SK-MEL-5 (cell line): Measurements from ENCODE around the gene VSX1. TPM values are rescaled to one million over a fixed set of nuclear protein-coding genes. Genes with fewer than 3 reads are reported as not detected.

ENCODE experiments used
- DNase-seq: peaks from one replicate; pipeline ENCODE4 v3.0.0-alpha.2; 2016; ENCODE audit warnings: low read depth, low spot score
- in situ Hi-C: cut with HindIII; loops from 2 replicates; pipeline ENCODE4 v1.10.0; 2016; ENCODE audit warnings: low sequenced_read_pairs, high pct_unique_total_duplicates, low pct_unique_long_range_greater_than_20kb
- total RNA-seq: library from RNA; depleted of rRNA; stranded (reverse); fragments of >200 nt; shearing (Covaris generic); gene quantifications from 2 replicates; pipeline ENCODE4 v1.2.3, GENCODE V29; 2014

The VSX1 gene
- total RNA-seq, 1 experiment from 2014 or later, result not detected

DNA sequence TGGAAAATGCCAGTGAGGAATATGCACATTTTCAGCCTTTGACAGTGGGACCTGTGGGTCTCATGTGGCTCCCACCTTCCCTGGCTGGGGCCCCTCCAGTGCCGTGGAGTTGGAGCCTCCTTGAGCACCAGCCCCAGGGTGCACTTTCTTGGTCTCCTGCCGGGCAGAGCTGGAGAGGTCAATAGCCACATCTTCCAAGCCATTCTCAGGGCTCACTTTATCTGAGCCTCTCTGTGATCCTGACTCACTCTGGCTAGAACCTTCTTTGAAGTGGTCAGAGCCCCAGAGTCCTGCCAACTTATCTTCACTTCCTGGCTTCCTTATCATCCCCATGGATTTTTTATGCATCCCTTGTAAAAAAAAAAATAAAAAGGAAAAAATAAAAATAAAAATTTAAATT, 5.7 kb downstream of the VSX1 start:
- no peak for DNase-seq
- in situ Hi-C loops, result no loop called here

DNA sequence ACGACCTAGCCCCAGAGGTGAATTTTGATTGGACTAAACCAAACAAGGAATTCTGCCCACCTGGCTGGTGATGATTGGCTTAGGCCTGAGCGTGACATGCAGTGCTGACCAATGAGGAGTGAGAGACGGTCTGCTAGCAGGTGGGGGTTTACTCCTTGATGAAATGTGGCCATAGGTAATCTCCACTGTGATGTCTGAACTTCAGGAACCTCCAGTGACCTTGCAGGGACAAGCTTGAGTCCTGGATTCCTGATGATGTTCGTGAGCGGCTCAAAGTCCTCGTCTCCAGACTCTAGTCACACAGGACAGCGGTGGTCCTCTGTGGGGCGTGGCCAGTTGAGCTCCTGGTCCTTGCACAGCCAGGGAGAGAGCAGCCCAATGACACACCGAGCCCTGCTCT, 8.4 kb downstream of the VSX1 start:
- in situ Hi-C loops, result no loop called here
- no peak for DNase-seq

DNA sequence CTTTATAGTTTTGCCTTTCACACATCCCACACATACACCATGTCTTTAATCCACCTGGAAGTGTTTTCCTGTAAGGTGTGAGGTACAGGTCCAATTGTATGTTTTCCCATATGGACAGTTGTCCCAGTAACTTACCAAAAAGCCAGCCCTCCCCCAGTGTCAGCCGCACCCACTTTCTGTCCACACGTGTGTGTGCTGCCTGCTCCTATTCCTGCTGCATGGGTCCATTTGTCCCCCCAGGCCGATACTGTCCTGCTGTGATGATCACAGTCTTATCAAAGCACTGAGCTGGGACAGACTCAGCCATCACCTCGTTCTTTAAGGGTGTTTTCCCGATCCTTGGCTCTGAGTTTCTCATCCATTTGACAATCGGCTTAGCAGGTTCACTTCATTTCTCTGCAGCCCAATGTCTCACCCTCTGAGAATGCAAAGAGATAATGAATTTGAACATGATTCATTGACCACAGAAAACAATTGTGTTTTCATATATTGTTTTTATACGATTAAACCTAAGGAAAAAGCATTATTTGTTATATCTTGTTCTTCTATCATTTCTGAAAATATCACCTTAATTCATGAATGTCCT, 9.6 kb downstream of the VSX1 start:
- in situ Hi-C loops, result no loop called here
- DNase-seq, result no peak

DNA sequence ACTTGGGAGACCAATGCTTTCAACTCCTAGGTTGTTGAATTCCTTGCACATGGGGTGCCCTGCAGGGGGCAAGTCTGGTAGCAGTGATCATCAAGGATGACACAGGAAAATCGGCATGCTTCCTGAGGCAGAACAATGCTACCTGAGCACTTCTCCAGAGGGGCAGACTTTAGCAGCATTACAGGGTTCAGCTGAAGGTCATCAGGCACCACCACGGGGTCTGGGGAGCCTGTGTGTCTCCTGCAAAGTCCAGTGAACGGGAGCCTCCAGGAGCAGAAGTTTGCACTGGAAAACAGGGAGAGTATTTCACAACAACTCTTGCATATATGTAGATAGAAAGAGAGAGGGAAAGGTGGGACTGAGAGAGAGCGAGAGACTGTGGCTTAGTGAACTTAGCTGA, 10.2 kb downstream of the VSX1 start:
- in situ Hi-C loops, result no loop called here
- no peak for DNase-seq

DNA sequence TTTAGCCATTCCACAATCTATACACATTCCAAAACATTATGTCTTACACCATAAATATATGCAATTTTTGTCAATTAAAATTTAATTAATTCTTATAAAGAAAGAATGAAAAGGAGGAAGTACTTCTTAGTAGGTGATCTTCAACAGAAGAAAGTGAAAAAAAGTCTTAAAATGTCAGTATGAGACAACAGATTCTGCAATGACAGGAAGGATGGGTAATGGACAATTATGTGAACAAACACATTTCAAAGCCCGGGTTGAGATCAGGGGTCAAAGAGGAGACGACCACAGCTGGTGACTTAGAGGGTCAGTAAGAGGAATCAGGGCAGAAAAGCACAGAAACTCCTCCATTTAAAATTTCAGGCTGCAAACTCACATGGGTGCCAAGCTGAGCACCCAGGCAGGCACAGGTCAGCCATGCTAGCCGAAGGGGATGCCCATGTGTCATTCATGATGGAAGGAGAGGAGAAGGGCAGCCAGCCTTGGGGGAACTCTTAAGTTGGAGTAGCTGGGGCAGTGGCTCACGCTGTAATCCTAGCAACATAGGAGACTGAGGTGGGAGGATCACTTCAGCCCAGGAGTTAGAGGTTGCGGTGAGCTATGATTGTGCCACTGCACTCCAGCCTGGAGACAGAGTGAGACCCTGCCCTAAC, 11.0 kb downstream of the VSX1 start:
- no peak for DNase-seq
- in situ Hi-C loops, result no loop called here

DNA sequence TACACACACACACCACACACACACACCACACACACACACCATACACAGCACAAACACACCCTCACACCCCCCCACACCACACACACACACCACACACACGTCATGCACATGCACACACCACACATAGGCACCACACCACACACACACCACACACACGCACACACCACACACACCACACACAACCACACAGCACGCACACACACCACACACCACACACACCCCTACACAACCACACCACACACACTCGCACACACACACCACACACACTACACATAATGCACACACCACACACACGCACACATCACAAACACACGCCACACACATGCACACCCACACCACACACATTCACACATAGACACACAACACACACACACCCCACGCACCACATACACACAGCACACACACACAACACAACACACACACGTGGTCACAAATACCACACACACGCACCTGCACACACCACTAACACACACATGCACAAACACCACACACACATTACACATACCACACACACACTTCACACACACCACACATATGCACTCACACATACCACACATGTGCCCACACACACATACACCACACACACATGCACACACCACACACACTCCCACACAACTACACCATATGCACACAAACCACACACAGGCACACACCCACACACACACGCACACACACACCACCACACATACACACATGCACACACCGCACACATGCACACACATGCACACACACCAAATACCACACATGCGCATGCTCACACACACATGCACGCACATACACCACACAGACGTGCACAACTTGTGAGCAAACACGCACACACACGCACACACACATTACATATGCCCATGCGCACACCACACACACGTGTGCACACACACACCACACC, 14.6 kb downstream of the VSX1 start:
- in situ Hi-C loops, result no loop called here
- no peak for DNase-seq

DNA sequence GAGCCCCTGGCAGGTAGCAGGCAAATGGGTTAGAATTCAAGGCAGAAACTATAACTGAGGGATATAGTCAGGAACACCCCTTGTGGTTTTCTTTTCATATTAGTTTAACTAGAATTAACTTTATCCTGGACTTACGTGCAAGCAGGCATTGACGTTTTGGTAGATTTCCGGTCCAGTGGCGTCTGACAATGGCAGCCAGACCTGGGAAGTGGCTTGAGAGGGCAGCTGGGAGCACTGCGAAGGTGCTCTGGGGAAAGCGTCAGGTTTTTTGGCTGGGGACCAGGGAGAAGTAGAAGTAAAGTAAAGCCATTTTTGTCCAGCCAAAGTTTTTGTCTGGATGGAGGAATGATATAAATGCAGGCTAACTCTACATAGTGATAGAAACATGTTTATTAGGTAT, 15.6 kb downstream of the VSX1 start:
- in situ Hi-C loops, result no loop called here
- DNase-seq, result no peak

DNA sequence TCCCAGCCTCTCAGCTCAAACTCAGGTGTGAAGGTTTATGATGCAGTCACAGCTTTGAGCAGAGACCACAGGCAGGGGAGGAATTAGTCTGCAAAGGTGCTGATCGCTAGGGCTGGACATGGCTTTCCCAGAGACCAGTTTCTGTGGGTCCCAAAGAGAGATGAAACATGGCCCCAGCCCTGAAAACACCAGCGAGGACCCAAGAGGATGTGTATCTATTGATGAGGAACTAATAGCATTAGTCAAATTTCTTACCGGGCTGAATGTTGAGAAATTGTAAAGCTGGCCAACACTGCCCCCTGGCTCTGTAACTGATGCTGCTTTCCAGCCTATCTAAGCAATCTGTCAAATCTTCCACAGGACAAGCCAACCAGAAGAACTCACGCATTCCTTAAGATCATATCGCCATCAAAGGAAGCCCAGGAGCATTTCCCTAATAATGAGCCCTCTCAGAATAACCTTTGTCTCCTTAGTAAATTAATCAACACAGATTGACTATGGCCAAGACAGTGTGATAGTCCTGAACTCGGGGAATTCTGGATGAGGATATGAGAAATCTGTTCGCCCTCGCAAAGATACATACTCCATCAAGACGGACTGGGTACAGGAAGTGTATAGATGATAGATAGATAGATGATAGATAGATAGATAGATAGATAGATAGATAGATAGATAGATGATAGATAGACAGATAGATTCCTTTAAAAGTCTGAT, 16.2 kb downstream of the VSX1 start:
- peak; percentile 79 for DNase-seq
- in situ Hi-C loops, result no loop called here

DNA sequence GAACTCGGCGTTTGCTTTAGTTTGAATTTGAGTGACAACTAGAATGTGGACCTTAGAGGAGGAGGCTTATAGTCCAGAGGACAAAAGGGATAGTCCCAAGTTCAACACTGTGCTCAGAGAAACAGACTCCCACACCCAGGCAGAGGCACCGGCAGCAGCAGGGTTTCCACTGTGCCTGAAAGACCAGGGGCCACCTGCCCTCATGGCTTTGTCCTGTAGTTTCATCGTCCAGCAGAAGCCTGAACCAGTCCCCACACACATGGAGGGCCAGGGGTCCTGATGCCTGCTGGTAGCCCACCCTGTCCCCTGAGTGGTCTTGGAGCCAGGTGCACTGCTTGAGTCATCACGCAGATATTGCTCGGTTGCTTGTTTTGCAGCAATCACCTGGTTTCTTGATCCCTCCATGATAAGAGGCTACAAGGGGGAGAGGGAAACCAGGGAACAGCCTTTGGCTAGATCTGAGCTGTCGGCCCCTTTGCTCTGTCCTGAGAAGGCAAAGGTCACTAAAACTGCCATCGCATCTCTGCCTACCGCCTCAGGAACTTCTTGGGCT, 16.8 kb downstream of the VSX1 start:
- no peak for DNase-seq
- in situ Hi-C loops, result no loop called here

DNA sequence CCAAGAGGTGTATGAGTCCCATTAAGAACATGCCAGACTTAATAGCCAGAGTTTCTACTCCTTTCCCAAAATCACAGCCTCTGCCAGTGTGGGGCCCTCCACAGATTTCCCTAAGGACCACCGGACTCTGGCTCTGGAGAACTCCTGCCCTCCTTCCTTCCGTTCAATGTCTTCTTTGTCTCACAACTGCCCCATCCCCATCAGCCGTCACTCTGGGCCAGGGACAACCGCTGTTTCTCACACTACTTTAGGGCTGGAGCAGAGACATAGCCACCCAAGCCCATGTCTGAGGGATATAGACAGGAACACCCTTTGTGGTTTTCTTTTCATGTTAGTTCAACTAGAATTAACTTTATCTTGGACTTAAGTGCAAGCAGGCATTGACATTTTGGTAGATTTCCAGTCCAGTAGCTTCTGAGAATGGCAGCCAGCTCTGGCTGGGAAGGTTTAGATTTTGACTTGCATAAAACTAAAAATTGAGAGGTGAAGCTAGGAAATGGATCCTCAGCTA, 17.3 kb downstream of the VSX1 start:
- in situ Hi-C loops, result no loop called here
- no peak for DNase-seq

DNA sequence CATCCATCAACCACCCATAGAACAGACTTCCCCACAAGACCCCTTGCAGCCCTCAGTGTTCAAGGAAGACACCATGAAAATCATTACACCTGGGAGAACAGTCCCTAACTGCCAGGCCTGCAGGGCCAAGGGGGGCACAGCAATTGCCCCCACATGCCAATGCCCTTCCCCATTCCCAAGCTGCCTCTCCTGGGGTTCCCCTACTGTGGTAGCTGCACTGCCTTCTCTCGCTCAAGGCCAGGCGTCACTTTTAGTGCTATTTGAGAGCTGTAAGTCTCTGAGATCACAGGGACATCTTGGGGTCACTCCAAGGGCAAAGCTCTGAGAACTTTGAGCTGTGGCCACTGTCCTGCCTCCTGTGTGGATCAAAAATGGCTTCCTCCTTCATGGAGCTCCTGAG, 18.0 kb downstream of the VSX1 start:
- no peak for DNase-seq
- in situ Hi-C loops, result no loop called here

DNA sequence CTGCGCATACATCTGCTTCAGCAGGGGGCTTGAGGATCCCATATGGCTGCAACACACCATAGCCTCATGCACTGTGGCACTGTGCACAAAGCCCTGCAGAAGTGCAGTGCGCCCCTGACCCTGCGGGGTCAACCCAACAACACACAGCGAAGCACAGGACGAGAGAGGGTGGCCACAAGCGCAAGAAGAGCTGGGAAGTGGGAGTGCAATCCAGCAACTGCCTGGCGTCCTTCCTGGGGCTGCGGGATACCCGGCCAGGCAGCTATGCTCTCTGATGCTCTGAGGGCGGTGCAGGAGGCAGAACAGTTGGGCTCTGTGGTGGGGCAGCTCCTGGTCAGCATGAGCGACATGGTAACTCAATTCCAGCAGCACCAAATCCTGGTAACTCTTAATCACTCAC, 18.4 kb downstream of the VSX1 start:
- DNase-seq, result no peak

DNA sequence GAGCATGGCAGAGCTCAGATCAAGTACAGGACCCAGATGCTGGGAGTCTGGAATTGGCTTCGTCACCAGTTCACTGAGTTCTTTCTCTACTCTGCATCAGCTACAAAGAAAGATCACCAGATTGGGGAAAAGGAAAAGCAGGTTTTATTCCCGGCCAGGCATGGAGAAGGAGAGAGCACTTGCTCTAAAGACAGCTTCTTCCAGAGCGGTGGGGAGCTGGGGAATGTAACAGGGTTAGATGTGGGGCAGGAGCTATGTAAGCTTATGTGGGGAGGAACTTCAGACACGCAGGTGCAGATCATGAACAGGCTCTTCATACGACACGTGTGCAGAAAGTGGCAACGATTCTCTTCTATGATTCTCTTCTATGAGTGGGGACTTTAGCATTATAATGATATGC, 19.1 kb downstream of the VSX1 start:
- in situ Hi-C loops, result no loop called here
- DNase-seq, result no peak

More for the DNA sequence above, 18.4 kb downstream of the VSX1 start:
- in situ Hi-C loops, result no loop called here

DNA sequence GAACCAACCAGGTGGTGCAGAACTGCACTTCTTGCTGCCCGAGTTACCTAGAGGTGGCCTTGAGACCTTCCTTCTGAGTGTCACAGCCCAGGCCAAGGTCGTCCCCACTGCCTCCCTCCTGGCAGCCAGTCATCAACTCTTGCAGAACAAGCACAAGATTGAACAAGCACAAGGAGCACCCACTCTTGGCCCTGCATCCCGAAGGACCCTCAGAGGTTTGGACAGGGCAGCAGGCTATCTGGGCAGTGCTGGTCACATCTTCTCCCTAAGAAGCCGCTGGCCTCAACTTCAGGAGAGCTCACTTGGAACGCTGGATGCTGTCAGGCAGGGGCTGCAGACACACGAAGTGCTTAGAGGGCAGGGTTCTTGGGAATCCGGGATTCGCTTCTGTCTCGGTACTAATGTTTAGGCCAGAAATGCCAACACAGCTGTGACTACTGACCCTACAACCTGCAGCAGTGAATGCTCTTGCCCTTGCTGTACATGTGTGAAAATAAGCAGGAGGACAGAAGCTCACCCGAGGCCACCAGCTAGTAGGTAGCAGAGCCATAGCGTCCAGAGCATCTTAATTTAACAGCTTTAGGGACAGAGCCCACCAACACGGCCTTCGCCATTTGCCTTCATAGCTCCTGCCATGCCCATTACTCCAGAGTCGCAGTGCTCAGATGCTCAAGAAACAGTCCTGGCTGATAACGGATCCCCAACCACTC, 20.0 kb downstream of the VSX1 start:
- in situ Hi-C loops, result no loop called here
- no peak for DNase-seq

DNA sequence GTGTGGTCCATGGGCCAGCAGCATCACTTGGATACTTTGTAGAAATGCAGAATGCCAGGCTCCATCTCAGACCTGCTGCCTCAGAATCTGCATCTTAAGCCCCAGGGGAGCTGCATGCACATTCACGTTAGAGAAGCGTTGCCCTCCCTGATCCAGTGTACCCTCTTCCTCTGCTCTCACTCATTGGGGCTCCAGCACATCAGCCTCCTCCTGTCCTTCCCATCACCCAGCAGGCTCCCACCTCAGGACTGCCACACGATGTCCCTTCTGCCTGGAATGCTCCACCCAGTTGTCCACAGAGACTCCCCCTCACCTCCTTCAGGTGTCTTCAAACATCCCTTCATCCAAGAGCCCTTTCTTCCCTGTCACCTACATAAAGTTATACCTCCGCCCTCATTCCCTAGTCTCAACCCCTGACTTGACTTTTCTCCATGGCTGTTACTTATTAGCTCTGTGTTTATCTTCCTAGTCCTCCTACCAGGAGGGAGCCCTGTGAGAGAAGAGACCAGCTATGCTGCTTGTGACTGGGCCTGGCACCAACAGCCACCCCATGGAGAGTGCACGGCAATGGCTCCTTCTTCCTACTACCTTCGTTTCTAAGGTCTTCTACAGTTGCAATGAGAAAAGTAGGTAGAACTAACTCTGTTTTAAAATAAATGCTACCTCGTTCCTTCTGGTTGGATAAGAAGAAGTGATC, 20.7 kb downstream of the VSX1 start:
- no peak for DNase-seq
- in situ Hi-C loops, result no loop called here

DNA sequence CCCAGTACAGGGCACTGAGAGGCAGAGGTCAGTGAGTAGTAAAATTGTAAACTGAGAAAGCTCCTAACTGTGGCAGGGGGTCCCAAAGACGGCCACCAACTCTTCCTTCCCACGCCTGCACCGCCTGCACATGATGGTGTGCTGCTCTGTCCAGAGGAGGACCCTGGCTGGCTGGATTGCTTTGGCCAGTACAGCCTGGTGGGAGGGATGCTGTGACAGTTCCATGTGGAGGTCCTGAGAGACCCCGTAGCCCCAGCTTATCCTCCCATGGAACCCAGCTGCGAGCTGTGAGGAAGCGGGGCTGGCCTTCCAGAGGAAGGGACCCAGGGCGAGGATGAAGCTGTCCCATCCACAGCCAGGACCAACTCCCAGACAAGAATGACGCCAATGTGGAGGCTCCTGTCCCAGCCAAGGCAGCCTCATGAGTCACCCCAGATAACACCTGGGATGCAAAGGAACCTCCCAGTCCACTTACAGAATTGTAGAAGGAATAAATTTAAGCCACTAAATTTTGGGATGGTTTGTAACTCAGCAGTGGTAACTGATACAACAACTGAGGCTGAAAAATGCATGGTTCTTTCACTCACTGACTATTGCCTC, 22.0 kb downstream of the VSX1 start:
- no peak for DNase-seq
- in situ Hi-C loops, result no loop called here
